Neural cell (in vitro differentiated cells): Measurements from ENCODE around the gene TNP2.

ENCODE experiments used
- EP300 ChIP-seq: fragments of 450-650 bp; conservative IDR thresholded peaks from 2 replicates; pipeline ENCODE4 v1.6.1; 2014; ENCODE audit warnings: antibody characterized with exemption, mild to moderate bottlenecking, moderate library complexity; ENCODE audit not compliant: poor library complexity, severe bottlenecking
- POLR2AphosphoS5 ChIP-seq: IDR thresholded peaks from 2 replicates; pipeline ENCODE4 v1.6.1; 2012
- TAF1 ChIP-seq: IDR thresholded peaks from 2 replicates; pipeline ENCODE4 v1.6.1; 2012; ENCODE audit warnings: low read depth
- TF ChIP-seq, protein P1 (sequence below): fragments of 450-650 bp; IDR thresholded peaks from 2 replicates; pipeline ENCODE4 v1.5.1; 2014; ENCODE audit warnings: antibody characterized with exemption, mild to moderate bottlenecking, moderate library complexity; ENCODE audit not compliant: poor library complexity, severe bottlenecking

DNA sequence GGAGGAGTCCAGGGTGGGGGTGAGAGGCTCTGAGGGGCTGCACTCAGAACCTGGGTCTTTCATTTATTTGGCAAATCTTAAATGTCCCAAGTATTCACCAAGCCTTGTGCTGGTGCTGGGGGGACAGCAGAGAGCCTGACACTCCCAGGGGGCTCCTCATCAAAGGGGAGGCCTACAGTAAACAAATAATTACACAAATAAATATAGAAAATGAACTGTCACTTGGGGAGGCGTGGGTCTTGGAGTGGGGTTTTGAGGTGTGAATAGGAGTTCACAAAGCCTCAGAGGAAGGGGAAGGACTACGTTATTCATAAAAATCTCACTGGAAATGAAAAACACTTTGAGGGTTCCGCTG, 27.2 kb upstream of the TNP2 start:
- TF ChIP-seq POLR2AphosphoS5 (no peak), EP300 (no peak), TAF1 (no peak)
- TF ChIP-seq, protein P1, sequence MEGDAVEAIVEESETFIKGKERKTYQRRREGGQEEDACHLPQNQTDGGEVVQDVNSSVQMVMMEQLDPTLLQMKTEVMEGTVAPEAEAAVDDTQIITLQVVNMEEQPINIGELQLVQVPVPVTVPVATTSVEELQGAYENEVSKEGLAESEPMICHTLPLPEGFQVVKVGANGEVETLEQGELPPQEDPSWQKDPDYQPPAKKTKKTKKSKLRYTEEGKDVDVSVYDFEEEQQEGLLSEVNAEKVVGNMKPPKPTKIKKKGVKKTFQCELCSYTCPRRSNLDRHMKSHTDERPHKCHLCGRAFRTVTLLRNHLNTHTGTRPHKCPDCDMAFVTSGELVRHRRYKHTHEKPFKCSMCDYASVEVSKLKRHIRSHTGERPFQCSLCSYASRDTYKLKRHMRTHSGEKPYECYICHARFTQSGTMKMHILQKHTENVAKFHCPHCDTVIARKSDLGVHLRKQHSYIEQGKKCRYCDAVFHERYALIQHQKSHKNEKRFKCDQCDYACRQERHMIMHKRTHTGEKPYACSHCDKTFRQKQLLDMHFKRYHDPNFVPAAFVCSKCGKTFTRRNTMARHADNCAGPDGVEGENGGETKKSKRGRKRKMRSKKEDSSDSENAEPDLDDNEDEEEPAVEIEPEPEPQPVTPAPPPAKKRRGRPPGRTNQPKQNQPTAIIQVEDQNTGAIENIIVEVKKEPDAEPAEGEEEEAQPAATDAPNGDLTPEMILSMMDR = no peak
